WTC11 (cell line): ENCODE results near the gene AXIN2.

Source experiments
- CTCF ChIP-seq: fragments of 200-600 bp; IDR thresholded peaks from 2 replicates; pipeline ENCODE4 v1.8.0; 2022; ENCODE audit warnings: antibody characterized with exemption
- IRF1 ChIP-seq: sonication (generic); formaldehyde crosslinking; IDR thresholded peaks from 2 replicates; pipeline ENCODE4 v1.8.0; 2023; ENCODE audit warnings: missing genetic modification reagents
- MAX ChIP-seq: sonication (generic); formaldehyde crosslinking; IDR thresholded peaks from 2 replicates; pipeline ENCODE4 v1.8.0; 2022; ENCODE audit warnings: mild to moderate bottlenecking, missing genetic modification reagents
- NR2C2 ChIP-seq: sonication (generic); formaldehyde crosslinking; IDR thresholded peaks from 2 replicates; pipeline ENCODE4 v1.8.0; 2022; ENCODE audit warnings: mild to moderate bottlenecking, missing genetic modification reagents
- USF2 ChIP-seq: sonication (generic); formaldehyde crosslinking; IDR thresholded peaks from 2 replicates; pipeline ENCODE4 v1.8.1; 2023; ENCODE audit warnings: mild to moderate bottlenecking, missing genetic modification reagents, moderate library complexity
- ZNF671 ChIP-seq: fragments of 250-450 bp; sonication (Bioruptor Pico); IDR thresholded peaks from 2 replicates; pipeline ENCODE4 v1.8.0; 2021; ENCODE audit warnings: mild to moderate bottlenecking

- TF ChIP-seq MAX (CRISPR knock-in tag) (no peak), CTCF (no peak), ZNF671 (CRISPR knock-in tag) (no peak), USF2 (no peak), NR2C2 (CRISPR knock-in tag) (no peak), IRF1 (CRISPR knock-in tag) (no peak)
Measured at GRCh38 chr17:65498816-65499215, 62.6 kb downstream of the AXIN2 start.
